Neural progenitor cell (in vitro differentiated cells): ENCODE measurements around the gene TFPI.

Experiments
- CTCF ChIP-seq: fragments of 200-600 bp; sonication (generic); IDR thresholded peaks from 2 replicates; pipeline ENCODE4 v1.5.1; 2017; ENCODE audit warnings: antibody characterized with exemption, mild to moderate bottlenecking
- EZH2 ChIP-seq: fragments of 200-600 bp; sonication (generic); IDR thresholded peaks from 2 replicates; pipeline ENCODE4 v1.6.1; 2017; ENCODE audit warnings: antibody characterized with exemption, mild to moderate bottlenecking, moderate library complexity

- TF ChIP-seq CTCF (no peak), EZH2 (no peak)
Measured at GRCh38 chr2:187552828-187553681, 1.2 kb downstream of the TFPI start.
